Neural progenitor cell (in vitro differentiated cells): Measurements from ENCODE around the gene FBXL13. TPM values are rescaled to one million over a fixed set of nuclear protein-coding genes. Genes with fewer than 3 reads are reported as not detected.
"Not testable (repeated sequence)": the region's sequence is repeated elsewhere in the genome, so short reads cannot be mapped to it uniquely, and the experiment has no call there.

Experiments used
- DNase-seq: peaks from one replicate; pipeline ENCODE4 v3.0.0-alpha.2; 2016; ENCODE audit warnings: low spot score
- H2AFZ ChIP-seq: fragments of 200-600 bp; sonication (generic); replicated peaks from 2 replicates; pipeline ENCODE4 v1.6.1; 2016; ENCODE audit warnings: antibody characterized with exemption
- H3F3A ChIP-seq: fragments of 200-600 bp; sonication (generic); 2 replicates; pipeline ENCODE4 v1.6.1; 2016; ENCODE audit warnings: antibody characterized with exemption, low read depth
- H3K27ac ChIP-seq: fragments of 200-600 bp; sonication (generic); 2 replicates; pipeline ENCODE4 v1.5.1; 2016; ENCODE audit warnings: mild to moderate bottlenecking
- H3K27me3 ChIP-seq: fragments of 200-600 bp; sonication (generic); 2 replicates; pipeline ENCODE4 v1.6.1; 2016; ENCODE audit warnings: mild to moderate bottlenecking, moderate library complexity
- H3K36me3 ChIP-seq: fragments of 200-600 bp; sonication (generic); 2 replicates; pipeline ENCODE4 v1.5.1; 2016
- H3K4me1 ChIP-seq: fragments of 200-600 bp; sonication (generic); 2 replicates; pipeline ENCODE4 v1.6.1; 2016; ENCODE audit warnings: mixed run types
- H3K4me2 ChIP-seq: fragments of 200-600 bp; sonication (generic); 2 replicates; pipeline ENCODE4 v1.6.1; 2016
- H3K4me3 ChIP-seq: fragments of 200-600 bp; sonication (generic); 2 replicates; pipeline ENCODE4 v1.5.1; 2016
- H3K79me2 ChIP-seq: fragments of 200-600 bp; sonication (generic); 2 replicates; pipeline ENCODE4 v1.6.1; 2016; ENCODE audit warnings: low read depth
- H3K9ac ChIP-seq: fragments of 200-600 bp; sonication (generic); 2 replicates; pipeline ENCODE4 v1.6.1; 2016
- H3K9me3 ChIP-seq: fragments of 200-600 bp; sonication (generic); 2 replicates; pipeline ENCODE4 v1.5.1; 2016; ENCODE audit warnings: low read depth
- H4K20me1 ChIP-seq: fragments of 200-600 bp; sonication (generic); 2 replicates; pipeline ENCODE4 v1.6.1; 2016; ENCODE audit warnings: low read depth
- H3K27ac Mint-ChIP-seq: 3 replicates; pipeline ENCODE4 v1.8.0; 2021; ENCODE audit warnings: mixed read lengths
- H3K27me3 Mint-ChIP-seq: 2 replicates; pipeline ENCODE4 v1.8.0; 2022; ENCODE audit warnings: low read depth, mild to moderate bottlenecking, inconsistent platforms, moderate library complexity, mixed read lengths; ENCODE audit not compliant: insufficient read depth
- H3K36me3 Mint-ChIP-seq: 3 replicates; pipeline ENCODE4 v1.8.0; 2021; ENCODE audit warnings: mixed read lengths
- H3K4me1 Mint-ChIP-seq: 3 replicates; pipeline ENCODE4 v1.8.0; 2021; ENCODE audit warnings: mixed read lengths
- H3K4me3 Mint-ChIP-seq: 3 replicates; pipeline ENCODE4 v1.8.0; 2021; ENCODE audit warnings: mild to moderate bottlenecking, moderate library complexity, mixed read lengths
- H3K9me3 Mint-ChIP-seq: 3 replicates; pipeline ENCODE4 v1.8.0; 2020; ENCODE audit warnings: mixed read lengths
- CTCF ChIP-seq: fragments of 200-600 bp; sonication (generic); IDR thresholded peaks from 2 replicates; pipeline ENCODE4 v1.5.1; 2017; ENCODE audit warnings: antibody characterized with exemption, mild to moderate bottlenecking
- EZH2 ChIP-seq: fragments of 200-600 bp; sonication (generic); IDR thresholded peaks from 2 replicates; pipeline ENCODE4 v1.6.1; 2017; ENCODE audit warnings: antibody characterized with exemption, mild to moderate bottlenecking, moderate library complexity
- EZH2phosphoT487 ChIP-seq: fragments of 200-600 bp; sonication (generic); IDR thresholded peaks from 2 replicates; pipeline ENCODE4 v1.6.1; 2017; ENCODE audit warnings: antibody characterized with exemption
- total RNA-seq: library from RNA; depleted of rRNA; stranded (reverse); fragments of >200 nt; gene quantifications from 2 replicates; pipeline ENCODE4 v1.2.3, GENCODE V29; 2015; ENCODE audit warnings: low replicate concordance

FBXL13 gene
- total RNA-seq, 1 donor from 2014 or later, result 8.2 TPM

DNA sequence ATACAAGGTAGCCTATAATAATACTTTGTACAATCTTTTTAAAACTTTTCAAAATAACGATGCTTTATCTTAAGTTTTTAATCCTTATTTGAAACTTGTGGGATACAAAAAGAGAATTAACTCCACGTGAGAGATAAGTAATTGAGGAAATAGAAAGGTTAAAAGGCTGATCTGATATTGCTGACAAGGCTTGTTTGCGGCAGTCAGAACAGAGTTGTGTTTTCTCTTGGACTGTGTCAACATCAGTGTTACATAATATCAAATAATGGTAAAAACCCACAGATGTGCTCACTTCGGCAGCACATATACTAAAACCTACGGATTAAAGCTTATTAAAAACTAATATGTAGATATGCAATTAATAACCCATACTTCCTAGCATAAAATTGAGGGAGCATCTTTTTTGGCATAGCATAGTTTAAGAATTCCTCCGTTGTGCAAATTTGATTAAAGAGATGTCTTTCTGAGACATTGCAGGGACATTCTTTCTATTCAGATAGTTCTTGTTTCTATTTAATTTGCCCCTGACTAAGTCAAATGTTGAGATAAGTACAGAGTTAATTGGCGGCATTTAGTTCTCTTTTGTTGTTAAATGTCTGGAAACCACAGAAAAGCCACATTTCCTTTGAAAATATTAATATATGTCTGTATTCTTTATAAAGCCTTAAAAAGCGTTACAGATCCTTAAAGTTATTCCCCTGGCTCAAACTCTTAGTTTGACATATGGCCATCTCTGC, 262.5 kb downstream of the FBXL13 start:
- Histone ChIP-seq H2AFZ (no peak overlapping the region), H3K36me3 (no peaks in the 10 kb centered on the region), H3K9ac (no peak overlapping the region), H3K27me3 (no peaks in the 10 kb centered on the region), H4K20me1 (no peaks in the 10 kb centered on the region), H3K4me2 (no peak overlapping the region), H3K27ac (no peak overlapping the region), H3F3A (no peaks in the 10 kb centered on the region), H3K79me2 (no peaks in the 10 kb centered on the region), H3K4me3 (no peak overlapping the region), H3K9me3 (no peaks in the 10 kb centered on the region), H3K4me1 (no peaks in the 10 kb centered on the region)
- no peaks in the 10 kb centered on the region for H3K27me3 Mint-ChIP-seq
- no peak overlapping the region for H3K27ac Mint-ChIP-seq
- DNase-seq, result no peak
- H3K36me3 Mint-ChIP-seq, result peaks cover 7% of the 10 kb centered on the region
- no peaks in the 10 kb centered on the region for H3K9me3 Mint-ChIP-seq
- no peak overlapping the region for H3K4me3 Mint-ChIP-seq
- no peaks in the 10 kb centered on the region for H3K4me1 Mint-ChIP-seq
- TF ChIP-seq EZH2 (no peak), EZH2phosphoT487 (no peak), CTCF (no peak)

DNA sequence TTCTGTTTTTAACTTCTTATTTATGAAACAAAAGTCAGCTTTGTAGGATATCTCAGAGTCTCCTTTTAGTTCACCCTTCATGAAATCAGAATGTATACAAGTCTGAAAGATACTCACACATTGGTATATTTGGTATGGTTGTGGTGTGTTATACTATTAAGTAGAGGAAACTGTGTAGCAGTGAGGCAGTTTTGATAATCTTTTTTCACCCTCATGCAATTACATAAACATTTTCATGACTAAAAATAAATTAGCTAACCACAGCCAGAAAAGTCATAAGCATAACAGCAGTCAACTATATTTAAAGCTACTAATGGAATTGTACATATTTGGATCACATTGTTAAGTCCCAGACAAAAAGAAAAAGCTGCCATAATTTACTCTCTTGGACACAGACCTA, 263.7 kb downstream of the FBXL13 start:
- H2AFZ ChIP-seq, result no peak overlapping the region
- no peaks in the 10 kb centered on the region for H3K27me3 Mint-ChIP-seq
- no peaks in the 10 kb centered on the region for H3K9me3 ChIP-seq
- no peak overlapping the region for H3K27ac ChIP-seq
- H3K36me3 Mint-ChIP-seq, result peaks cover 7% of the 10 kb centered on the region
- no peaks in the 10 kb centered on the region for H3F3A ChIP-seq
- TF ChIP-seq CTCF, result no peak
- TF ChIP-seq EZH2, result no peak
- TF ChIP-seq EZH2phosphoT487, result no peak
- DNase-seq, result no peak
- no peak overlapping the region for H3K27ac Mint-ChIP-seq
- no peaks in the 10 kb centered on the region for H3K36me3 ChIP-seq
- no peak overlapping the region for H3K4me3 Mint-ChIP-seq
- no peaks in the 10 kb centered on the region for H3K4me1 Mint-ChIP-seq
- no peak overlapping the region for H3K4me3 ChIP-seq
- no peaks in the 10 kb centered on the region for H3K4me1 ChIP-seq
- H3K9me3 Mint-ChIP-seq, result no peaks in the 10 kb centered on the region
- no peak overlapping the region for H3K4me2 ChIP-seq
- H3K27me3 ChIP-seq, result no peaks in the 10 kb centered on the region
- H4K20me1 ChIP-seq, result no peaks in the 10 kb centered on the region
- H3K9ac ChIP-seq, result no peak overlapping the region
- no peaks in the 10 kb centered on the region for H3K79me2 ChIP-seq

DNA sequence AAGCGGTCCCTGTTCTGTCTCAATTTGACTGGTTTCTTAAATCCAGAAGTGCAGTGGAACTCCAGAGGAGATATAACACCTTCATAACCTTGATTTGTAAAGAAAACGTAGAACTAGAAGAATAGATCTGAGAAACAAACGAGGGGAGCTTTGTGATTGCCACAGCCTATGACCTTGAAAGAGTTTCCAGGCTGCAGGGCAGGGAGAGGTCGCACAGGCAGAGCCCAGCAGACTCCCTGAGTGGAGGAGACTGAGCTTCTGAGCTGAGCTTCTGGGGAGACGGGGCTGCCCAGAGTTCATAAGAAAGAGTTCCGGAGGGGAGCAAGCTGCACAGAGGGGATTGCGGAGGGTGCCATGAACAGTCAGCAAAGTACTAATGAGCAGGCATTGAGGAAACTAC, 268.0 kb downstream of the FBXL13 start:
- H3K36me3 ChIP-seq, result no peaks in the 10 kb centered on the region
- no peak for DNase-seq
- H3K36me3 Mint-ChIP-seq, result peaks cover 7% of the 10 kb centered on the region
- no peak overlapping the region for H3K27ac Mint-ChIP-seq
- no peak overlapping the region for H3K4me3 ChIP-seq
- no peaks in the 10 kb centered on the region for H3K79me2 ChIP-seq
- H3K27ac ChIP-seq, result no peak overlapping the region
- no peaks in the 10 kb centered on the region for H3K27me3 ChIP-seq
- H3K9me3 ChIP-seq, result no peaks in the 10 kb centered on the region
- peaks cover 24% of the 10 kb centered on the region for H3K9me3 Mint-ChIP-seq
- H3K4me3 Mint-ChIP-seq, result no peak overlapping the region
- no peak overlapping the region for H3K4me2 ChIP-seq
- no peak for TF ChIP-seq EZH2phosphoT487
- TF ChIP-seq CTCF, result no peak
- TF ChIP-seq EZH2, result no peak
- no peaks in the 10 kb centered on the region for H3F3A ChIP-seq
- no peak overlapping the region for H3K9ac ChIP-seq
- no peaks in the 10 kb centered on the region for H3K4me1 ChIP-seq
- no peak overlapping the region for H2AFZ ChIP-seq
- H4K20me1 ChIP-seq, result no peaks in the 10 kb centered on the region
- no peaks in the 10 kb centered on the region for H3K4me1 Mint-ChIP-seq
- H3K27me3 Mint-ChIP-seq, result no peaks in the 10 kb centered on the region

DNA sequence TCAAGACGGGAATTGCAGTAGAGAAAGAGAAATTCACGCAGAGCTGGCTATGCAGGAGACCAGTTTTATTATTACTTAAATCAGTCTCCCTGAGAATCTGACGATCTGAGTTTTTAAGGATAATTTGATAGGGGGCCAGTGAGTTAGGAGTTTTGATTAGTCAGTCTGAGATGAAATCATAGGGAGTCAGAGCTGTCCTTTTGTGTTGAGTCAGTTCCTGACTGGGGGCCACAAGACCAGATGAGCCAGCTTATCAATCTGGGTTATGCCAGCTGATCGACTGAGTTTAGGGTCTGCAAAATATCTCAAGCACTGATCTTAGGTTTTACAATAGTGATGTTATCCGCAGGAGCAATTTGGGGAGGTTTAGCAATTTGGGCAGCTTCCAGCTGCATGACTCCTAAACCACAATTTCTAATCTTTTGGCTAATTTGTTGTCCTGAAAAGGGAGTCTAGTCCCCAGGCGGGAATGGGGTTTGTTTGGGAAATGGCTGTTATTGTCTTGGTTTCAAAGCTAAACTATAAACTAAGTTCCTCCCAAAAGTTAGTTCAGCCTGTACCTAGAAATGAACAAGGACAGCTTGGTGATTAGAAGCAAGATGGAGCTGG, 278.5 kb downstream of the FBXL13 start:
- not testable (repeated sequence) for H3K4me1 ChIP-seq, H3K9ac ChIP-seq, H3K27ac ChIP-seq, H3K27me3 Mint-ChIP-seq, H2AFZ ChIP-seq, DNase-seq, H3K79me2 ChIP-seq, H3F3A ChIP-seq, H3K4me3 Mint-ChIP-seq, H3K27me3 ChIP-seq, H3K4me1 Mint-ChIP-seq, H3K4me3 ChIP-seq, H3K9me3 ChIP-seq, H3K4me2 ChIP-seq, H4K20me1 ChIP-seq, H3K27ac Mint-ChIP-seq, H3K36me3 ChIP-seq, H3K36me3 Mint-ChIP-seq
- peaks cover 14% of the 10 kb centered on the region for H3K9me3 Mint-ChIP-seq

- H3K27ac Mint-ChIP-seq, H3K27me3 ChIP-seq, H3K4me3 Mint-ChIP-seq, H3K4me2 ChIP-seq, H3K36me3 ChIP-seq, H2AFZ ChIP-seq, H4K20me1 ChIP-seq, DNase-seq, H3K27me3 Mint-ChIP-seq, H3F3A ChIP-seq, H3K9me3 Mint-ChIP-seq, H3K79me2 ChIP-seq, H3K9ac ChIP-seq, H3K9me3 ChIP-seq, H3K4me3 ChIP-seq, H3K4me1 Mint-ChIP-seq, H3K4me1 ChIP-seq, H3K27ac ChIP-seq, H3K36me3 Mint-ChIP-seq: not testable (repeated sequence)
These were observed 280.0 kb downstream of the FBXL13 start for GRCh38 chr7:102794567-102794966.
